Endodermal cell (in vitro differentiated cells): ENCODE measurements around the gene ZNF783. TPM values are rescaled to one million over a fixed set of nuclear protein-coding genes. Genes with fewer than 3 reads are reported as not detected.

Experiments used
- DNase-seq: peaks from one replicate; pipeline ENCODE4 v3.0.0-alpha.2; 2017
- H3K27ac ChIP-seq: 2 replicates; pipeline ENCODE4 v1.5.1; 2013; ENCODE audit warnings: mild to moderate bottlenecking, low read depth, low read length, moderate library complexity
- H3K27me3 ChIP-seq: 2 replicates; pipeline ENCODE4 v1.6.1; 2013; ENCODE audit warnings: mild to moderate bottlenecking, low read length, moderate library complexity; ENCODE audit not compliant: insufficient read depth, control insufficient read depth, poor library complexity, severe bottlenecking
- H3K36me3 ChIP-seq: 2 replicates; pipeline ENCODE4 v1.7.0; 2013; ENCODE audit warnings: mild to moderate bottlenecking, low read length, moderate library complexity; ENCODE audit not compliant: control insufficient read depth, insufficient read depth
- H3K4me1 ChIP-seq: one replicate; pipeline ENCODE4 v1.7.0; 2013; ENCODE audit warnings: low read length; ENCODE audit not compliant: control insufficient read depth, insufficient read depth
- H3K4me3 ChIP-seq: 2 replicates; pipeline ENCODE4 v1.5.1; 2013; ENCODE audit warnings: mild to moderate bottlenecking, low read length, moderate library complexity
- H3K9ac ChIP-seq: 2 replicates; pipeline ENCODE4 v1.6.1; 2013; ENCODE audit warnings: mild to moderate bottlenecking, low read length, moderate library complexity; ENCODE audit not compliant: poor library complexity, severe bottlenecking; ENCODE audit errors: extremely low read depth
- H3K9me3 ChIP-seq: 2 replicates; pipeline ENCODE4 v1.6.1; 2013; ENCODE audit warnings: mild to moderate bottlenecking, low read length, moderate library complexity; ENCODE audit not compliant: control insufficient read depth
- H3K27ac Mint-ChIP-seq: 2 replicates; pipeline ENCODE4 v1.8.0; 2020; ENCODE audit warnings: mixed read lengths
- H3K27me3 Mint-ChIP-seq: 2 replicates; pipeline ENCODE4 v1.8.0; 2021; ENCODE audit warnings: mild to moderate bottlenecking, mixed read lengths; ENCODE audit not compliant: insufficient read depth
- H3K36me3 Mint-ChIP-seq: 2 replicates; pipeline ENCODE4 v1.8.0; 2020; ENCODE audit warnings: low read depth, mixed read lengths
- H3K4me1 Mint-ChIP-seq: 2 replicates; pipeline ENCODE4 v1.8.0; 2020; ENCODE audit warnings: mixed read lengths
- H3K4me3 Mint-ChIP-seq: 2 replicates; pipeline ENCODE4 v1.8.0; 2020; ENCODE audit warnings: mild to moderate bottlenecking, moderate library complexity, mixed read lengths
- H3K9me3 Mint-ChIP-seq: 2 replicates; pipeline ENCODE4 v1.8.0; 2020; ENCODE audit warnings: mild to moderate bottlenecking, mixed read lengths
- WGBS, 2 experiments: methylation state at CpG; one replicate each; pipeline versions ENCODE4 v1.1.5 to v1.1.7; 2013; ENCODE audit warnings: missing lambda C conversion rate in 2 of 2, mixed read lengths in 1 of 2; ENCODE audit not compliant: insufficient coverage in 1 of 2, insufficient read length in 1 of 2; 5-methylcytosine and 5-hydroxymethylcytosine counted together
- total RNA-seq, 2 donors: library from RNA; stranded (reverse); fragmentation: NEBNext Ultra II Directional in 1 of 2; extraction: Animal tissue kit (Norgen Biotek cat#: 25700) in 1 of 2; gene quantifications; 2 replicates in 1 of 2; 3 replicates in 1 of 2; pipeline ENCODE4 v1.2.1, GENCODE V29; 2021
- TF ChIP-seq, protein P1 (sequence below): fragments of 200-600 bp; sonication (generic); conservative IDR thresholded peaks from 2 replicates; pipeline ENCODE4 v1.5.0; 2021; ENCODE audit warnings: antibody characterized with exemption, mild to moderate bottlenecking

Gene ZNF783
- total RNA-seq, 2 donors from 2014 or later, result 12.1 to 13.2 TPM

DNA sequence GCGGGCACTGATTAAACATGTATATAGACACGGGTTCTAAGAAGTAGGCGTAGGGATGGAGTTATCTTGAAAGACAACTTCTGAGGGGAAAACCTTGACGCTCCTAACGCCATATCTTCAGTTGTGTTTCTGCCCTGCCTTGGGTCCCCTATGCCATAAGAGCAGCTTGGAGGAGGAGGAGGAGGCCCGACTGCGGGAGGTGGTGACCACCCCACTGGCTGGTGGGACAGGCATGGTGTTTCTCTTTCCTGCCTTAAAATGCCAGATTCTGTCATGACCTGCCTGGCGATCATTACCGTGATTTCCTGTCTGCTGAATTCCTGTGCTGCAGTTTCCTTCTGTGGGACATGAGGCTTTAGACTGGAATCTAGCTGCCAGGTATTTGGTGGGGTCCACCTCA is 15.9 kb downstream of the ZNF783 start:
- H3K27me3 Mint-ChIP-seq, result no peaks in the 10 kb centered on the region
- Histone ChIP-seq H3K36me3 (peaks cover 34% of the 10 kb centered on the region), H3K27ac (no peak overlapping the region), H3K27me3 (no peaks in the 10 kb centered on the region), H3K4me3 (no peak overlapping the region), H3K9ac (no peak overlapping the region), H3K9me3 (no peaks in the 10 kb centered on the region), H3K4me1 (no peaks in the 10 kb centered on the region)
- 97 to 99% methylated on average over 5 to 9 of the region's 9 CpGs for WGBS, 2 experiments
- H3K4me3 Mint-ChIP-seq, result no peak overlapping the region
- peaks cover 67% of the 10 kb centered on the region for H3K36me3 Mint-ChIP-seq
- TF ChIP-seq, protein P1, sequence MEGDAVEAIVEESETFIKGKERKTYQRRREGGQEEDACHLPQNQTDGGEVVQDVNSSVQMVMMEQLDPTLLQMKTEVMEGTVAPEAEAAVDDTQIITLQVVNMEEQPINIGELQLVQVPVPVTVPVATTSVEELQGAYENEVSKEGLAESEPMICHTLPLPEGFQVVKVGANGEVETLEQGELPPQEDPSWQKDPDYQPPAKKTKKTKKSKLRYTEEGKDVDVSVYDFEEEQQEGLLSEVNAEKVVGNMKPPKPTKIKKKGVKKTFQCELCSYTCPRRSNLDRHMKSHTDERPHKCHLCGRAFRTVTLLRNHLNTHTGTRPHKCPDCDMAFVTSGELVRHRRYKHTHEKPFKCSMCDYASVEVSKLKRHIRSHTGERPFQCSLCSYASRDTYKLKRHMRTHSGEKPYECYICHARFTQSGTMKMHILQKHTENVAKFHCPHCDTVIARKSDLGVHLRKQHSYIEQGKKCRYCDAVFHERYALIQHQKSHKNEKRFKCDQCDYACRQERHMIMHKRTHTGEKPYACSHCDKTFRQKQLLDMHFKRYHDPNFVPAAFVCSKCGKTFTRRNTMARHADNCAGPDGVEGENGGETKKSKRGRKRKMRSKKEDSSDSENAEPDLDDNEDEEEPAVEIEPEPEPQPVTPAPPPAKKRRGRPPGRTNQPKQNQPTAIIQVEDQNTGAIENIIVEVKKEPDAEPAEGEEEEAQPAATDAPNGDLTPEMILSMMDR, result no peak
- DNase-seq, result no peak
- H3K27ac Mint-ChIP-seq, result no peak overlapping the region
- peaks cover 2% of the 10 kb centered on the region for H3K9me3 Mint-ChIP-seq
- no peaks in the 10 kb centered on the region for H3K4me1 Mint-ChIP-seq

DNA sequence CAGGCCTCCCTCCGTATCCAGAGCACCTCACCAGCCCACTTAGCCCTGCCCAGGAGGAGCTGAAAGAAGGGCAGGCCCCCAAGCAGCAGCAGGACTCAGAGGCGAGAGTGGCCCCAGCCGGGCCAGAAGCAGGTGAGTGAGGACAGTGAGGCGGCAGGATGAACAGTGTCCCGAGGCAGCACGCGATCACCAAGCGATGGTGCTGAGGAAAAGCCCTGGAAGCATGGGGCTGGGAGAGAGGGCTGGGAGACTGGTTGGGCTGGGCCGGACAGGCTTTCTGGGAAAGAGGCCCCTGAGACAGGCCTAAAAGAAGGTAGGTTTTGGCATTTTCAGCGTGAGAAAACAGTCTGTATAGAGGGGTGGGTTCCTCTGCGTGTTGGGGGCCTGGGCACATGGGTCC is 16.4 kb downstream of the ZNF783 start:
- Histone ChIP-seq H3K4me3 (no peak overlapping the region), H3K4me1 (no peaks in the 10 kb centered on the region), H3K27me3 (no peaks in the 10 kb centered on the region), H3K9ac (no peak overlapping the region), H3K36me3 (peaks cover 31% of the 10 kb centered on the region), H3K9me3 (no peaks in the 10 kb centered on the region), H3K27ac (no peak overlapping the region)
- H3K36me3 Mint-ChIP-seq, result peaks cover 62% of the 10 kb centered on the region
- no peak overlapping the region for H3K27ac Mint-ChIP-seq
- no peak for DNase-seq
- H3K4me1 Mint-ChIP-seq, result no peaks in the 10 kb centered on the region
- TF ChIP-seq, protein P1, result no peak
- peaks cover 2% of the 10 kb centered on the region for H3K9me3 Mint-ChIP-seq
- H3K4me3 Mint-ChIP-seq, result no peak overlapping the region
- 92 to 96% methylated on average over 11 of the region's 11 CpGs for WGBS, 2 experiments
- H3K27me3 Mint-ChIP-seq, result no peaks in the 10 kb centered on the region

DNA sequence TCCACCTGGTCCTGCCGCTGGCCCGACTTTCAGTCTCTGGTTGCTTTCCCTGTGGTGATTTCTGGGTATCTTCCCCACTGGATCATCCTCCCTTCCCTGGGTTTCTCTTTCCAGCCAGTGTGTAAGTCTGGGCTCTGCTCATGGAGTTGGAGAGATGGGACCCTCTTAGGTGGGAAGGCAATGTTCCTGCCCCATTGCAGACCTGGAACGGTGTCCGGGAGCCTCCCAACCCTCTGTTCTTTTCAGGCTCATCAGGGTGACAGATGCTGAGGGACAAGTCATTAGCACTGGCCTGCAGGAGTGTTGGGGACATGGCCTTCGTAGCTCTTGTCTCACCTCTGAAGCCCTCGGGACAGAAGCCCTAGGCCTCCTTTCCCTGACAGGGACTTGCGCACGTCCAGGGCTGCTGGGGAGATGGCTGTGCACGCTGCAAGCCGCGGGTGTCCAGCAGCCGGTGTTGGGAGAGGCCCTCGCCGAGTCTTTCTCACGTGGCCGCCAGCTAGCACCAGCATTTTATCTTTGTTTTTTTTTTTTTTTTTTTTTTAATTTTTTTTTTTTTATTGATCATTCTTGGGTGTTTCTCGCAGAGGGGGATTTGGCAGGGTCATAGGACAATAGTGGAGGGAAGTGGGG is 17.2 kb downstream of the ZNF783 start:
- Histone ChIP-seq H3K4me3 (no peak overlapping the region), H3K36me3 (peaks cover 26% of the 10 kb centered on the region), H3K27me3 (no peaks in the 10 kb centered on the region), H3K4me1 (no peaks in the 10 kb centered on the region), H3K27ac (no peak overlapping the region), H3K9me3 (no peaks in the 10 kb centered on the region), H3K9ac (no peak overlapping the region)
- Mint-ChIP-seq H3K27me3 (peaks cover 2% of the 10 kb centered on the region), H3K9me3 (no peaks in the 10 kb centered on the region), H3K27ac (no peak overlapping the region), H3K4me1 (no peaks in the 10 kb centered on the region), H3K4me3 (no peak overlapping the region), H3K36me3 (peaks cover 55% of the 10 kb centered on the region)
- TF ChIP-seq, protein P1, result no peak
- 93 to 98% methylated on average over 7 to 17 of the region's 17 CpGs for WGBS, 2 experiments
- DNase-seq, result no peak
